T47D (cell line): ENCODE results near the gene FAM228A.

ENCODE experiments used
- DNase-seq, 2 experiments: peaks; one replicate each; pipeline versions ENCODE4 v3.0.0 to v3.0.0-alpha.2; 2011 to 2012; ENCODE audit warnings: low read depth in 1 of 2, low spot score in 1 of 2
- JUND ChIP-seq: IDR thresholded peaks from 2 replicates; pipeline ENCODE4 v1.6.1; 2012; ENCODE audit warnings: low read depth
- in situ Hi-C: cut with HindIII; loops from 2 replicates; pipeline ENCODE4 v1.10.0; 2016; ENCODE audit warnings: low sequenced_read_pairs, low pct_unique_long_range_greater_than_20kb

Gene FAM228A

DNA sequence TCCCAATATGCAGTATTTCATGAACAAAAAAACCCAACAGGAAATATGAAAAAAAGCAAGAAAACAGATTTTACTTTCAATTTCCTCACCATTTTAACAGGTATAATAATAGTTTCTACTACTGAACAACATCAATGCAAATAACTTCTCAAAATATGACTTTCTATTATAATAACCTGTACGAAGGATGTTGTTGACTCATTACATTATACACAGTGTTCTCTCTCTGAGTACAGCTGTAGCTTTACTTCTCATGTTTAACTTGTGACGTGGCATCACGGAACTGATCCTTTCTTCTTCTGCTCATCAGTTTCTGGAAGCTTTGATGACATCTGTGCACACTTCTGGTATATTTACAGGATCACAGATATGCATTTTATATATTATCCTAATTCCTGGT is 40.0 kb downstream of the FAM228A start:
- TF ChIP-seq JUND: no peak
- DNase-seq: no peak
- in situ Hi-C loops: no loop called here

DNA sequence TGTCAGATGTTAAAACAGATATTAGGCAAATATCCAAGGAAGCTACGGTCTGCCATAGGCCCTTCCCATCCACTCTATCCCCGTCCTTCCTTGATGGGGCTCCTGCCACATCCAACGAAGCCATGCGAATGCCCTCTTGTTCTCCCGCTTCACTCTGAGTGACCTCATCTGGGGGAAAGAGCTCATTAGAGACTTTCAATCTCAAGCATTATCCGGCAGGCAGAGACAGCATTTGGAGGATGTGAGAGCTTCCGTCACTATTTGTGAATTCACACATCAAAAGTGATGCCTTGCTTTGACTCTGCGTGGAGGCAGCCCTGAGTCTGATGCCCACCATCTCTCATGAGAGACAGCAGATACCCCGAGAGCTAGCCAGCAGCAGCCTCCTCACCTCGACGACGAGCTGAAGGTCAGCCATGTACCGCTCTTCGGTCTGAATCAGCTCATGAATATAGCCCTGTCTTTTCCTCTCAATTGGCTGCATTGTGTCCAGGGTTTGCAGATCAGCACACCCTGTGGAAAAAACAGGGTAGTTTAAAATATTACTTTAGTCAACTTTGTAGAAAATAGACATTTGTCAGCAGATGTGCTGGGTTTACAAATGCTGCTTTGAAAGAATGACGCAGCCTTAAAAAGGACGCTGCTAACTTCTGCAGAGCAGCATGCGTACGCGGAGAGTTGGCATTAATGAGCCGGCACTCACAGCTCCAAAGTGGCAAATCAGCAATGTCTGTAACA is 45.9 kb downstream of the FAM228A start:
- in situ Hi-C loops: no loop called here
- DNase-seq: no peak
- no peak for TF ChIP-seq JUND

- TF ChIP-seq JUND: no peak
- in situ Hi-C loops: no loop called here
Measured at GRCh38 chr2:24221343-24222050, 46.6 kb downstream of the FAM228A start.

DNA sequence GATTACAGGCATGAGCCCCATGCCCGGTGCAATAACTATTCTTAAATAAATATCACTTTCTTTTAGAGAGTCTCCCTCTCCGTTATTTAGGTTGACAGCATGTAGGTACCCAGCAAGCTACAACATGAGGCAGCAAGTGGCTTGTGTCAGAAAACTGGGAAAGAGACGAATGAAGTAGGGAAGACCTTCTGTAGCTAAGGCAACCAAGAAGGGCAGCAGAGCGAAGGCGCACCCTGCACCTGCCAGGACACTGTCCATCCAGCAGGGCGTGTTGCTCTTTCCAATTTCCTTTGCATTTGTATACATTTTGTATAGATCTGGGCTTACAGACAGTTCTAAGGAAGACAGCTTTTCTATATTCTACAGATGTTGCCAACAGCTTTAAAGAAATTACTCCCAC is 48.1 kb downstream of the FAM228A start:
- in situ Hi-C loops: no loop called here

More at GRCh38 chr2:24221343-24222050, 46.6 kb downstream of the FAM228A start:
- DNase-seq: no peak

DNA sequence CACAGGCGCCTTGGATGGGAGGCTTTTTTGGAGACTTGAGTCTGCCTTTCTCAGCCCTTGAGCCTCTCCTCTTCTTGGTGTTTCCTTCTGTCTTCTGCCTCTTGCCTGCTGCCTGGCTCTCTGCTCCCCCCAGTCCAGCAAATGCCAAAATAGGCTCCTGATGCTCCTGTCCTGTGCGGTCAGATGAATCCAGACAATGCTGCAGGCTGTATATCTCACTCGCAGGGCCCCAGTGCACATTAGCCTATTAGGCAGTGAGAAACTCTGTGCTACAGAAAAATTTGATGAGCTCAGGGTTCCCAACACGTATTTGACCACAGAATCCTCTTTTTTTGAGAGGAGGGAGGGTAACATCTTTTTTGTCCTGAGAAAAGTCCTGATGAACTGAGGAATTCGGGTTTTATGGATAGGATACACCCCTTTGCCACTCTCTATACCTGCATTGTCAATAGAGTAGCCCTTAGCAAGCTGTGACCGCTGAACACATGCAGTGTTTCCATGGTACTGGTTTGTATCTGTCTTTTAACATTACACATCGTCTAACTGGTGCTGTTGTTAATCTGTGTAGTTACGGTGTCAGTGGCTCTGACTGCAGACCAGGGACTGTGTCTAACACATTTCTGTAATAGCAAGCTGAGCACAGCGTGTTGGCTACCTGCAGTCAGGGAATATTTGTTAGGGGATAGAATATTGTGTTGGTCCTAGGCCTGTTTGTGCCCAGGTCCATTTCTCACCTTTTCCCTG is 50.8 kb downstream of the FAM228A start:
- no peak for TF ChIP-seq JUND
- no peak for DNase-seq
- in situ Hi-C loops: no loop called here

More for the DNA sequence above, 48.1 kb downstream of the FAM228A start:
- no peak for DNase-seq
- no peak for TF ChIP-seq JUND

DNA sequence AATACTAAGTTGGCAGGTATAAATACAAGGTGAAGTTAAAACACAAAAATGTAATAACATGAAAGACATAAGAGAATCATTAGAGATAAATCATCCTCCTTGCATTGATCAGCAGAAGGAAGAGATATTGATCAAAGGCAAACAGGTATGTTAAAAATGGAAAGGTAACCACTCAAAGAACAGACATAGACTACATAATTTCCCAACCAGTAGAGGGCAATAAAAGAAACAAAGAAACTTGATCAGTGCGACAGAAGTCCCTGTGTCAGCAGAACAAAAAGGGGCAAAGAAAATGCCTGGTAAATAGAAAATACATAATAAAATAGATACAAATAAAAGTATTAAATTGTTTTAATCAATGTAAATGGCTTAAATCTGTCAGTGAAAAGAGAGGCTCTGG is 53.6 kb downstream of the FAM228A start:
- peak; percentile 12 to 48 for DNase-seq
- in situ Hi-C loops: no loop called here
- TF ChIP-seq JUND: no peak

DNA sequence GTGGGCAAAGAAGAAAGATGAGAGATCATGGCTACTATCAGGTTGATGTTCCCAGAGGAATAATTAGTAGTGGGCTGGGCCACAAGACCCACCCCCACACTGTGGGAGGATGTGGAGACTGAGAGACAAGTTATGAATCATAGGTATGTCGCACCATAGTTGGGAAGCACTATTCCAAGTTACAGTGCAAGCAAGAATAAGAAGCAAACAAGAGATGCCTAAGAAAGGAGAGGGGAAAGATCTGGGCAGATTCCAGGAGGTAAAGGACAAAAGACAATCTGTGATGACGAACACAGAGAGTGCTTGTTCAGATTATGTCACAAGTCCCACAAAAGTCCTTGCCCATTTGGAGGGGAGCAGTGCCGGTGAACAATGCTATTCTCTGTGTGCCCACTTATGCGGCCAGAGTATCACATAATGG is 56.6 kb downstream of the FAM228A start:
- no peak for DNase-seq
- no peak for TF ChIP-seq JUND
- in situ Hi-C loops: no loop called here

DNA sequence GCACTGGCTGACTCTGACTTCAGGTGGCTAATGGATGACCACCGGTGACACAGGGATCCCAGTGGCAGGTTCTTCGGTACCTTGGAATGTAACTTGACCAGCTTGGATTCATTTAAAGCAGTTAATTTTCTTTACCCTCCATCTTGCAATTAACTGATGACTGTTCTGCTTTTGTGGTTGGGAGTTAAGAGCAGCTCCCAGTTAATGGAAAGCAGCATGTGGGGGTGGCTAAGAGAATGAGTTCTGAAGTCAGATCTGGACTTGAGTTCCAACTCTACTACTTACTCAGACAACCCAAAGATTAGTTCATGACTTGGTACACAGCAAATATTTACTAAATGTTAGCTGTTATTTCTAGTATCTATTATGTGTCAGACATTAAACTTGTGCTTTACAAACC is 58.5 kb downstream of the FAM228A start:
- no peak for TF ChIP-seq JUND
- in situ Hi-C loops: no loop called here
- DNase-seq: no peak

DNA sequence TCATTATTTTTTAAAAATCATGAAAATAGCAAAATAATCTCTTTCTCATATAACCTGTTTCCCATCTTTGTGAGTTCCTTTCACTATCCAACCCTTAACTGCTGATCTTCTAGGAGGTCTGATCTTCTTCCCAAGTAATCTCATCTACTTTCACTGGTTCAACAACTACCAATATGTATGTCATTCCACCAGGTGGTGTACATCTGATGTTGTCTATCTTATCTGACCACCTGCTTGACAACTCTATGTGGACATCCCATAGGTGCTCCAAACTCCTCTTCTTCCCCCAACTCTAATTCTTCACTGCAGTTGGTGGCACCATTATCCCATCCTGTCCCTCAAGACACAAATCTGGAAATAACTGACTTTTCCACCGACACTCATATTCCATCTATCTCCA is 62.5 kb downstream of the FAM228A start:
- no peak for DNase-seq
- in situ Hi-C loops: no loop called here
- TF ChIP-seq JUND: no peak

DNA sequence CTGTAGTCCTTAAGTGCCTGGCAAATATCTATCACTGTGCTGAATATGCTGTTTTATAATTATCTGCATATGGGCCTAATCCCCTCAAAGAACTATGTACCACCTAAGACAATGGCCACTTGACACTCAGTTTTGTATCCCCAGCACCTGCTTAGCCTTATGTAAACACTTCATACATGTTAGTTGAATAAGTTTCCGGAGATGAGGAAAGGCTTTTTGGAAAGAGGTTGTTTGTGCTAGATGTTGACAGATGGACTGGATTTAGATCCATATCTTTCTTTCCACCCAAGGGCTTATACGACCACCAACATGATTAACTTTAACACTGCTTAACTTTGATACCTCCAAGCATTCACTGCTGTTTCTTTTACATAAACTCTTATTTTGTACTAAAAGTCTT is 63.3 kb downstream of the FAM228A start:
- TF ChIP-seq JUND: no peak
- DNase-seq: no peak
- in situ Hi-C loops: no loop called here

GRCh38 chr2:24239553-24239952 is 64.7 kb downstream of the FAM228A start:
- no peak for TF ChIP-seq JUND
- in situ Hi-C loops: no loop called here
- DNase-seq: no peak
